B cell (primary cell): Measurements from ENCODE around the gene HDGF. TPM values are rescaled to one million over a fixed set of nuclear protein-coding genes. Genes with fewer than 3 reads are reported as not detected.

ENCODE experiments used
- ATAC-seq: fragments of 200-7000 bp; cut with Tn5 transposase; one replicate; pipeline ENCODE4 v1.10.0; 2021; ENCODE audit warnings: low read depth, mild to moderate bottlenecking, moderate number of reproducible peaks, moderate library complexity
- CTCF ChIA-PET: fragments of 350-600 bp; sonication (Branson Sonifier 250); formaldehyde crosslinking; loops from one replicate; lab custom pipeline; 2021; ENCODE audit warnings: antibody characterized with exemption, inconsistent platforms; lab: Charles Lee
- POLR2A ChIA-PET: fragments of 350-600 bp; sonication (Branson Sonifier 250); formaldehyde crosslinking; loops from one replicate; lab custom pipeline; 2021; ENCODE audit warnings: antibody characterized with exemption; lab: Charles Lee
- DNase-seq: peaks from one replicate; pipeline ENCODE4 v3.0.0; 2013
- H2AFZ ChIP-seq: 2 replicates; pipeline ENCODE4 v1.6.1; 2012; ENCODE audit warnings: mild to moderate bottlenecking, low read depth, low read length; ENCODE audit not compliant: insufficient read depth, poor library complexity, severe bottlenecking
- H3K27ac ChIP-seq, 2 donors: 1 replicate in 1 of 2; 2 replicates in 1 of 2; pipeline ENCODE4 v1.5.1; 2012 to 2013; ENCODE audit warnings: low read length in 2 of 2, mild to moderate bottlenecking in 2 of 2, moderate library complexity in 1 of 2
- H3K27me3 ChIP-seq, 4 experiments: fragments of 200-600 bp in 1 of 4; sonication (generic) in 1 of 4; replicated peaks in 1 of 4; 1 replicate in 2 of 4; 2 replicates in 2 of 4; pipeline versions ENCODE4 v1.6.1 to v1.7.0; 2013 to 2016; ENCODE audit warnings: low read length in 3 of 4, mild to moderate bottlenecking in 2 of 4, mixed read lengths in 1 of 4, moderate library complexity in 1 of 4; ENCODE audit not compliant: insufficient read depth in 4 of 4, control insufficient read depth in 3 of 4; ENCODE audit errors: control extremely low read depth in 1 of 4
- H3K36me3 ChIP-seq, 2 experiments: replicated peaks in 1 of 2; 1 replicate in 1 of 2; 2 replicates in 1 of 2; pipeline versions ENCODE4 v1.6.1 to v1.7.1; 2013; ENCODE audit warnings: low read length in 1 of 2; ENCODE audit not compliant: insufficient read depth in 2 of 2, control insufficient read depth in 1 of 2; ENCODE audit errors: control extremely low read depth in 1 of 2, extremely low read depth in 1 of 2
- H3K4me1 ChIP-seq, 2 donors: fragments of 200-600 bp in 1 of 2; sonication (generic) in 1 of 2; 1 replicate in 1 of 2; 2 replicates in 1 of 2; pipeline versions ENCODE4 v1.5.1 to v1.6.1; 2013 to 2017; ENCODE audit warnings: low read length in 2 of 2; ENCODE audit not compliant: control insufficient read depth in 2 of 2, insufficient read depth in 2 of 2
- H3K4me2 ChIP-seq: replicated peaks from 2 replicates; pipeline ENCODE3; 2012; ENCODE audit warnings: mild to moderate bottlenecking, low read depth, low read length; ENCODE audit not compliant: poor library complexity, severe bottlenecking
- H3K4me3 ChIP-seq, 5 experiments: fragments of 200-600 bp in 1 of 5; sonication (generic) in 1 of 5; 1 replicate in 3 of 5; 2 replicates in 2 of 5; pipeline versions ENCODE4 v1.5.1 to v1.7.0; 2011 to 2016; ENCODE audit warnings: low read length in 4 of 5, mild to moderate bottlenecking in 4 of 5, low read depth in 2 of 5, control low read depth in 1 of 5, moderate library complexity in 1 of 5; ENCODE audit not compliant: insufficient read depth in 1 of 5; ENCODE audit errors: control extremely low read depth in 1 of 5, extremely low read depth in 1 of 5
- H3K79me2 ChIP-seq: fragments of 200-600 bp; sonication (generic); one replicate; pipeline ENCODE4 v1.6.0; 2016; ENCODE audit warnings: low read length; ENCODE audit not compliant: control insufficient read depth, insufficient read depth
- H3K9ac ChIP-seq: fragments of 200-600 bp; sonication (generic); 2 replicates; pipeline ENCODE4 v1.6.1; 2017; ENCODE audit warnings: mild to moderate bottlenecking, low read length, moderate library complexity
- H3K9me3 ChIP-seq, 3 donors: one replicate each; pipeline versions ENCODE4 v1.6.1 to v1.7.1; 2013; ENCODE audit warnings: low read length in 2 of 3; ENCODE audit not compliant: control insufficient read depth in 2 of 3, insufficient read depth in 1 of 3; ENCODE audit errors: control extremely low read depth in 1 of 3
- H4K20me1 ChIP-seq: 2 replicates; pipeline ENCODE4 v1.6.0; 2012; ENCODE audit warnings: mild to moderate bottlenecking, low read length; ENCODE audit not compliant: insufficient read depth, control insufficient read depth, poor library complexity, severe bottlenecking
- H3K27ac Mint-ChIP-seq: one replicate; pipeline ENCODE4 v1.8.0; 2021; ENCODE audit warnings: mixed read lengths
- H3K27me3 Mint-ChIP-seq: one replicate; pipeline ENCODE4 v1.8.0; 2021; ENCODE audit warnings: mixed read lengths
- H3K4me1 Mint-ChIP-seq: one replicate; pipeline ENCODE4 v1.8.0; 2021; ENCODE audit warnings: mixed read lengths
- H3K4me3 Mint-ChIP-seq: one replicate; pipeline ENCODE4 v1.8.0; 2021; ENCODE audit warnings: mixed read lengths
- H3K9me3 Mint-ChIP-seq: one replicate; pipeline ENCODE4 v1.8.0; 2022; ENCODE audit warnings: mixed read lengths; ENCODE audit not compliant: insufficient read depth
- EZH2 ChIP-seq: IDR thresholded peaks from 2 replicates; pipeline ENCODE4 v1.6.1; 2012; ENCODE audit warnings: borderline replicate concordance, low read depth, mild to moderate bottlenecking, moderate library complexity, low read length; ENCODE audit not compliant: insufficient read depth, poor library complexity, severe bottlenecking
- WGBS: methylation state at CpG from one replicate; pipeline ENCODE4 v1.1.5; 2013; ENCODE audit warnings: missing lambda C conversion rate; ENCODE audit not compliant: insufficient coverage; 5-methylcytosine and 5-hydroxymethylcytosine counted together
- intact Hi-C: fragments of 100-400 bp; cut with micrococcal nuclease; formaldehyde crosslinking; loops from one replicate; pipeline ENCODE4 v1.10.0; 2022
- polyA plus RNA-seq: library from polyadenylated mRNA; depleted of rRNA; stranded (reverse); fragments of >200 nt; gene quantifications from 2 replicates; pipeline ENCODE4 v1.2.3, GENCODE V29; 2012
- total RNA-seq, 2 donors: library from RNA; stranded (reverse); fragments of 120-200 nt in 1 of 2; gene quantifications; 1 replicate in 1 of 2; 2 replicates in 1 of 2; pipeline versions ENCODE4 v1.2.3 to v1.2.4, GENCODE V29; 2013 to 2022
- TF ChIP-seq, protein P1 (sequence below): fragments of 200-600 bp; IDR thresholded peaks from one replicate; pipeline ENCODE4 v1.8.0; 2022; ENCODE audit warnings: antibody characterized with exemption, mild to moderate bottlenecking

HDGF gene
- total and polyA plus RNA-seq, 2 donors (not counting 1 experiment from before 2014, with no cell fraction given) = 40.3 to 89.9 TPM

DNA sequence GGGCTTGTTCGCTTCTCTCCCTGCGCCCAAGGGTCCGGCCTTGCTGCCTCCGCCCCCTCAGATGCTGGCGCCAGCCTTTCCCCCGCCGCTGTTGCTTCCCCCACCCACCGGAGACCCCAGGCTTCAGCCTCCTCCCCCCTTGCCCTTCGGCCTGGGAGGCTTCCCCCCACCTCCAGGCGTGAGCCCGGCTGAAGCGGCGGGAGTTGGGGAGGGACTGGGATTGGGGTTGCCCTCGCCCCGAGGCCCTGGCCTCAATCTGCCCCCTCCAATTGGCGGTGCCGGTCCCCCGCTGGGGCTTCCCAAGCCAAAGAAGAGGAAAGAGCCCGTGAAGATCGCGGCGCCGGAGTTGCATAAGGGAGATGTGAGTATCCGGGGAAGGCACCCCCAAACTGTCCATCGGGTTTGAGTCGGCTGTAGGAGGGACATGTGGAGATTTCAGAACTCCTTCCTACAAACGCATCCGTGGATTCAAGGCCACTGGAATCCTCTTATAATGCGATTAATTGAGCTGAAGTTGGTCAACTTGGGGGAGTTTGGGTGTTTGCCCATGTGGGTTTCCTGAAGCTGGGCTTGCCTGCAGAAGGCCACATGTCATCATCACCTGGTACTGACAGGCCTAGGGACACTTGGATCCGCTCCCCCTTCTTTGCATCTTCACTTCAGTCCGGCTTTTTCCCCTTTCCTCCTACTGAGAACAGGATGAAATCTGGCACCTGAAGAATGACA lies 16.6 kb upstream of the HDGF start:
- TF ChIP-seq EZH2 = no peak
- TF ChIP-seq, protein P1, sequence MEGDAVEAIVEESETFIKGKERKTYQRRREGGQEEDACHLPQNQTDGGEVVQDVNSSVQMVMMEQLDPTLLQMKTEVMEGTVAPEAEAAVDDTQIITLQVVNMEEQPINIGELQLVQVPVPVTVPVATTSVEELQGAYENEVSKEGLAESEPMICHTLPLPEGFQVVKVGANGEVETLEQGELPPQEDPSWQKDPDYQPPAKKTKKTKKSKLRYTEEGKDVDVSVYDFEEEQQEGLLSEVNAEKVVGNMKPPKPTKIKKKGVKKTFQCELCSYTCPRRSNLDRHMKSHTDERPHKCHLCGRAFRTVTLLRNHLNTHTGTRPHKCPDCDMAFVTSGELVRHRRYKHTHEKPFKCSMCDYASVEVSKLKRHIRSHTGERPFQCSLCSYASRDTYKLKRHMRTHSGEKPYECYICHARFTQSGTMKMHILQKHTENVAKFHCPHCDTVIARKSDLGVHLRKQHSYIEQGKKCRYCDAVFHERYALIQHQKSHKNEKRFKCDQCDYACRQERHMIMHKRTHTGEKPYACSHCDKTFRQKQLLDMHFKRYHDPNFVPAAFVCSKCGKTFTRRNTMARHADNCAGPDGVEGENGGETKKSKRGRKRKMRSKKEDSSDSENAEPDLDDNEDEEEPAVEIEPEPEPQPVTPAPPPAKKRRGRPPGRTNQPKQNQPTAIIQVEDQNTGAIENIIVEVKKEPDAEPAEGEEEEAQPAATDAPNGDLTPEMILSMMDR = no peak
- ChIA-PET CTCF (interaction anchor here (0.6 to 9.0 kb wide), 8 partner anchors 16 to 78 kb away, joined by 3 to 87 read pairs (median 4); partner anchors contain the start of genes HDGF, ISG20L2, METTL25B and MRPL24), POLR2A (interaction anchor here (1.1 to 3.1 kb wide), 6 partner anchors 16 to 42 kb away, joined by 3 to 43 read pairs (median 16); partner anchors contain the start of genes HDGF, ISG20L2, METTL25B and MRPL24)
- peak; percentile 1 for ATAC-seq
- peaks cover 57% of the 10 kb centered on the region for H3K79me2 ChIP-seq
- Mint-ChIP-seq H3K4me1 (peaks cover 38% of the 10 kb centered on the region), H3K4me3 (no peak overlapping the region), H3K27ac (no peak overlapping the region), H3K9me3 (no peaks in the 10 kb centered on the region), H3K27me3 (no peaks in the 10 kb centered on the region)
- peak overlapping the region; percentile 94 for H3K9ac ChIP-seq
- intact Hi-C loops = loop anchor here (1.0 to 5.0 kb wide), 6 partner anchors 17 to 486 kb away; partner anchors contain the start of genes GPATCH4, HDGF, ISG20L2 and METTL25B
- H3K4me1 ChIP-seq = peaks cover 27 to 32% of the 10 kb centered on the region in 2 donors
- peaks cover 17% of the 10 kb centered on the region for H4K20me1 ChIP-seq
- H3K4me3 ChIP-seq = peak overlapping the region; percentile 76 to 97 (median 86)
- no peak for DNase-seq
- H3K27me3 ChIP-seq = no peaks in the 10 kb centered on the region
- H2AFZ ChIP-seq = peak overlapping the region; percentile 68
- H3K9me3 ChIP-seq = no peaks in the 10 kb centered on the region
- H3K27ac ChIP-seq = peak overlapping the region; percentile 91 to 97
- H3K4me2 ChIP-seq = peak overlapping the region; percentile 92
- WGBS = 2% methylated on average over 17 of the region's 31 CpGs
- peaks cover 1 to 18% of the 10 kb centered on the region in 2 experiments for H3K36me3 ChIP-seq
